HCT116 (cell line): Measurements from ENCODE around the gene EVC2. TPM values are rescaled to one million over a fixed set of nuclear protein-coding genes. Genes with fewer than 3 reads are reported as not detected.

ENCODE experiments used
- ATAC-seq: fragments of 200-7000 bp; cut with Tn5 transposase; 2 replicates; pipeline ENCODE4 v1.9.1; 2020; ENCODE audit warnings: mild to moderate bottlenecking, moderate library complexity
- BruUV-seq: library from RNA; stranded (reverse); fragments of 400-500 nt; replicated peaks from 2 replicates; lab custom pipeline; 2021; lab: Mats Ljungman, UMichigan
- CTCF ChIA-PET: fragments of 300-600 bp; sonication (Branson Sonifier 250); formaldehyde crosslinking; loops from one replicate; lab custom pipeline; 2021; ENCODE audit warnings: antibody characterized with exemption; lab: Charles Lee
- POLR2A ChIA-PET: fragments of 300-600, 350-600 bp; sonication (Branson Sonifier 250); formaldehyde crosslinking; loops from one replicate; lab custom pipeline; 2021; ENCODE audit warnings: antibody characterized with exemption; lab: Charles Lee
- RAD21 ChIA-PET, 2 experiments: fragments of 300-600 bp; sonication (Branson Sonifier 250); formaldehyde crosslinking; loops; one replicate each; lab custom pipeline; 2023; ENCODE audit warnings: low total read pairs in 2 of 2; ENCODE audit not compliant: uncharacterized antibody in 2 of 2, unreplicated experiment in 2 of 2, low non-redundant PET in 1 of 2; lab: Charles Lee
- DNase-seq: peaks from one replicate; pipeline ENCODE4 v3.0.0-alpha.2; 2010; ENCODE audit warnings: low read depth, low spot score
- H2AFZ ChIP-seq: fragments of 200-600 bp; shearing (Covaris generic), sonication (generic); 2 replicates; pipeline ENCODE4 v1.6.1; 2017; ENCODE audit warnings: low read depth, mixed run types, mixed read lengths, antibody characterized with exemption, low read length; ENCODE audit not compliant: poor library complexity, severe bottlenecking
- H3K27ac ChIP-seq: 2 replicates; pipeline ENCODE4 v1.5.1; 2012; ENCODE audit warnings: low read depth, low read length
- H3K27me3 ChIP-seq: fragments of 200-600 bp; sonication (generic); 2 replicates; pipeline ENCODE4 v1.6.1; 2016; ENCODE audit warnings: mixed run types, low read length, mixed read lengths; ENCODE audit not compliant: insufficient read depth
- H3K36me3 ChIP-seq, 2 experiments: fragments of 200-500 bp in 1 of 2; fragments of 200-600 bp in 1 of 2; sonication (Bioruptor generic) in 1 of 2; sonication (generic) in 1 of 2; 2 replicates each; pipeline versions ENCODE4 v1.5.1 to v1.6.1; 2014 to 2016; ENCODE audit warnings: low read length in 2 of 2, inconsistent platforms in 1 of 2, mixed read lengths in 1 of 2, mixed run types in 1 of 2; ENCODE audit not compliant: insufficient read depth in 2 of 2, control insufficient read depth in 1 of 2
- H3K4me1 ChIP-seq, 2 experiments: fragments of 200-600 bp in 1 of 2; sonication (generic) in 1 of 2; 2 replicates each; pipeline versions ENCODE4 v1.5.1 to v1.6.1; 2012 to 2017; ENCODE audit warnings: low read length in 2 of 2, inconsistent platforms in 1 of 2, mild to moderate bottlenecking in 1 of 2, mixed read lengths in 1 of 2, mixed run types in 1 of 2, moderate library complexity in 1 of 2; ENCODE audit not compliant: insufficient read depth in 2 of 2, control insufficient read depth in 1 of 2
- H3K4me2 ChIP-seq: fragments of 200-600 bp; sonication (generic); 2 replicates; pipeline ENCODE4 v1.6.1; 2017; ENCODE audit warnings: mixed run types, low read length, mixed read lengths
- H3K4me3 ChIP-seq, 2 experiments: fragments of 200-600 bp in 1 of 2; sonication (generic) in 1 of 2; replicated peaks in 1 of 2; 2 replicates each; pipeline ENCODE4 v1.5.1; 2011 to 2016; ENCODE audit warnings: low read length in 2 of 2, control low read depth in 1 of 2, low read depth in 1 of 2, mild to moderate bottlenecking in 1 of 2, mixed read lengths in 1 of 2, mixed run types in 1 of 2
- H3K79me2 ChIP-seq: fragments of 200-600 bp; sonication (generic); 2 replicates; pipeline ENCODE4 v1.6.1; 2017; ENCODE audit warnings: mild to moderate bottlenecking, mixed run types, low read length, moderate library complexity, mixed read lengths; ENCODE audit not compliant: insufficient read depth
- H3K9ac ChIP-seq: fragments of 200-600 bp; sonication (generic); 2 replicates; pipeline ENCODE4 v1.6.1; 2016; ENCODE audit warnings: low read length, mixed read lengths
- H3K9me2 ChIP-seq: fragments of 200-600 bp; sonication (generic), shearing (Covaris generic); 2 replicates; pipeline ENCODE4 v1.6.1; 2017; ENCODE audit warnings: mixed run types, mild to moderate bottlenecking, moderate library complexity; ENCODE audit not compliant: insufficient read depth
- H3K9me3 ChIP-seq, 2 experiments: fragments of 200-500 bp in 1 of 2; fragments of 200-600 bp in 1 of 2; sonication (Bioruptor generic) in 1 of 2; sonication (generic) in 1 of 2; 2 replicates each; pipeline ENCODE4 v1.6.1; 2014 to 2017; ENCODE audit warnings: low read length in 2 of 2, mixed read lengths in 2 of 2, inconsistent platforms in 1 of 2, low read depth in 1 of 2, mild to moderate bottlenecking in 1 of 2, mixed run types in 1 of 2, moderate library complexity in 1 of 2; ENCODE audit not compliant: control insufficient read depth in 1 of 2, insufficient read depth in 1 of 2
- H4K20me1 ChIP-seq: fragments of 200-600 bp; sonication (generic), shearing (Covaris generic); 2 replicates; pipeline ENCODE4 v1.6.1; 2017; ENCODE audit warnings: mixed run types, mild to moderate bottlenecking, moderate library complexity; ENCODE audit not compliant: insufficient read depth
- CBX3 ChIP-seq: IDR thresholded peaks from 2 replicates; pipeline ENCODE4 v1.6.1; 2012; ENCODE audit warnings: low read depth
- CTCF ChIP-seq, 3 experiments: fragments of 200-600 bp in 1 of 3; sonication (generic) in 1 of 3; IDR thresholded peaks in 2 of 3; conservative IDR thresholded peaks in 1 of 3; 2 replicates each; pipeline ENCODE4 v1.5.1; 2012 to 2017; ENCODE audit warnings: low read depth in 2 of 3, low read length in 2 of 3, antibody characterized with exemption in 1 of 3, borderline replicate concordance in 1 of 3, control low read depth in 1 of 3, mild to moderate bottlenecking in 1 of 3, mixed read lengths in 1 of 3, mixed run types in 1 of 3, moderate library complexity in 1 of 3; ENCODE audit not compliant: insufficient read depth in 1 of 3
- ELF1 ChIP-seq: IDR thresholded peaks from 2 replicates; pipeline ENCODE4 v1.6.1; 2012; ENCODE audit warnings: low read depth, borderline replicate concordance
- EZH2phosphoT487 ChIP-seq: fragments of 200-600 bp; IDR thresholded peaks from 2 replicates; pipeline ENCODE4 v1.6.1; 2018; ENCODE audit warnings: antibody characterized with exemption, borderline replicate concordance
- FOSL1 ChIP-seq: IDR thresholded peaks from 2 replicates; pipeline ENCODE4 v1.6.1; 2012; ENCODE audit warnings: low read depth
- JUND ChIP-seq: IDR thresholded peaks from 2 replicates; pipeline ENCODE4 v1.6.1; 2012
- MAX ChIP-seq: IDR thresholded peaks from 2 replicates; pipeline ENCODE4 v1.6.1; 2012
- POLR2A ChIP-seq: IDR thresholded peaks from 2 replicates; pipeline ENCODE4 v1.7.0; 2011; ENCODE audit warnings: borderline replicate concordance; ENCODE audit not compliant: insufficient read depth, insufficient read length; ENCODE audit errors: extremely low read depth
- POLR2AphosphoS5 ChIP-seq: IDR thresholded peaks from 2 replicates; pipeline ENCODE4 v1.6.1; 2011; ENCODE audit warnings: mild to moderate bottlenecking, low read depth, low read length, moderate library complexity
- RAD21 ChIP-seq: IDR thresholded peaks from 2 replicates; pipeline ENCODE4 v1.6.1; 2012; ENCODE audit warnings: low read depth, mild to moderate bottlenecking
- SP1 ChIP-seq: IDR thresholded peaks from 2 replicates; pipeline ENCODE4 v1.6.1; 2012; ENCODE audit warnings: low read depth
- SRF ChIP-seq: IDR thresholded peaks from 2 replicates; pipeline ENCODE4 v1.6.1; 2012; ENCODE audit warnings: low read depth
- TCF7L2 ChIP-seq: IDR thresholded peaks from 2 replicates; pipeline ENCODE4 v1.7.0; 2011; ENCODE audit warnings: borderline replicate concordance, inconsistent platforms; ENCODE audit not compliant: insufficient read depth, insufficient read length; ENCODE audit errors: extremely low read depth
- YY1 ChIP-seq: IDR thresholded peaks from 2 replicates; pipeline ENCODE4 v1.6.1; 2011; ENCODE audit warnings: low read length, low read depth, moderate library complexity, mild to moderate bottlenecking; ENCODE audit not compliant: insufficient replicate concordance; ENCODE audit errors: extremely low read depth
- ZBTB33 ChIP-seq: IDR thresholded peaks from 2 replicates; pipeline ENCODE4 v1.6.1; 2011; ENCODE audit warnings: mild to moderate bottlenecking, low read length, moderate library complexity; ENCODE audit not compliant: insufficient replicate concordance; ENCODE audit errors: extremely low read depth
- ZFX ChIP-seq: fragments of 450-650 bp; IDR thresholded peaks from 2 replicates; pipeline ENCODE4 v1.6.1; 2017
- ZNF274 ChIP-seq: fragments of 200-500 bp; sonication (Bioruptor generic); IDR thresholded peaks from 2 replicates; pipeline ENCODE4 v1.6.1; 2014; ENCODE audit warnings: mild to moderate bottlenecking, low read depth, low read length, inconsistent platforms
- intact Hi-C: fragments of 100-400 bp; cut with micrococcal nuclease; formaldehyde crosslinking; loops from 2 replicates; pipeline ENCODE4 v1.10.0; 2022
- total RNA-seq: library from RNA; stranded (reverse); gene quantifications from one replicate; pipeline ENCODE4 v1.2.1, GENCODE V29; 2021; ENCODE audit not compliant: unreplicated experiment

The EVC2 gene
- total RNA-seq, 1 experiment from 2014 or later: not detected

DNA sequence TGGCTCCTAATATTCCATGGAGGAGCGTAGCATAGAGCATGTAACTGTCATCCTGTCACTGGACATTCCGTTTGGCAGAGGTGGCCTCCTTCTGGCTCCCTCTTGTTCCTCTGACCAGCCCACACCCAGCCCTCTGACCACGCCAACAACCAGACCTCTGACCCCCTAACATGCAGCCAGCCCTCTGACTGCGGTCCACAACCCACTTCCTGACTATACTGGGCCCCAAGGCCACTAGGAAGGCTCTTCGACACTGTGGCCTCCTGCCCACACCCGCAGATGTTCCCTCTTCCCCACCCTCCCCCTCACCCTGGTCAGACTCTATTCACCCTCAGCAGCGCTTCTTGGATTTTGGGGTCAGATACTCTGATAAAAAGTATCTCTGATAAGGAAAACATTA lies 141.4 kb downstream of the EVC2 start:
- Histone ChIP-seq H3K4me3 (no peak overlapping the region), H3K9me2 (no peaks in the 10 kb centered on the region)
- CTCF ChIA-PET: no interaction called here
- no peak for ATAC-seq
- DNase-seq: no peak
- TF ChIP-seq ZNF274 (no peak), SRF (no peak), ZBTB33 (no peak)
- TF ChIP-seq, all 23 proteins: peak for 0
- Histone ChIP-seq H3K27me3 (peaks cover 13% of the 10 kb centered on the region; the same call in 1 of the 2 replicates), H3K36me3 (no peaks in the 10 kb centered on the region), H4K20me1 (no peaks in the 10 kb centered on the region), H3K4me1 (no peaks in the 10 kb centered on the region), H3K4me2 (no peak overlapping the region), H3K79me2 (no peaks in the 10 kb centered on the region), H3K9ac (no peak overlapping the region), H3K9me3 (no peaks in the 10 kb centered on the region), H2AFZ (no peak overlapping the region), H3K27ac (no peak overlapping the region)
- ChIA-PET RAD21 (no interaction called here), POLR2A (no interaction called here)
- BruUV-seq: no TSS peak
- intact Hi-C loops: no loop called here

- RAD21 ChIA-PET: no interaction called here
- TF ChIP-seq ZFX (no peak), JUND (no peak), ELF1 (no peak), YY1 (no peak), POLR2A (no peak), FOSL1 (no peak), CBX3 (no peak), MAX (no peak), CTCF (IDR thresholded peaks at IDR 0.05 in 2 of 3, conservative IDR thresholded peaks at IDR 0.05 in 1 of 3; ENCODE audit: borderline replicate concordance in 1 of 3, insufficient read depth in 1 of 3, low read depth in 2 of 3, low read length in 2 of 3) (no peak), TCF7L2 (no peak), RAD21 (no peak), POLR2AphosphoS5 (no peak), SP1 (no peak), EZH2phosphoT487 (no peak)
Observed at GRCh38 chr4:5566526-5566925, 141.8 kb downstream of the EVC2 start.

More at GRCh38 chr4:5566526-5566925, 141.8 kb downstream of the EVC2 start:
- no peaks in the 10 kb centered on the region for H3K79me2 ChIP-seq
- no peak overlapping the region for H3K27ac ChIP-seq
- CTCF ChIA-PET: no interaction called here
- no peak overlapping the region for H3K4me2 ChIP-seq
- no peaks in the 10 kb centered on the region for H3K9me3 ChIP-seq
- H3K9me2 ChIP-seq: no peaks in the 10 kb centered on the region
- no peak overlapping the region for H2AFZ ChIP-seq
- H3K9ac ChIP-seq: no peak overlapping the region
- H3K4me1 ChIP-seq: no peaks in the 10 kb centered on the region
- DNase-seq (no peak), ATAC-seq (no peak)
- no TSS peak for BruUV-seq
- no peaks in the 10 kb centered on the region for H4K20me1 ChIP-seq
- no peaks in the 10 kb centered on the region for H3K36me3 ChIP-seq
- H3K4me3 ChIP-seq: no peak overlapping the region
- H3K27me3 ChIP-seq: peaks cover 17% of the 10 kb centered on the region; the same call in 1 of the 2 replicates
- intact Hi-C loops: no loop called here
- POLR2A ChIA-PET: no interaction called here
